ENCODE data around the gene FYCO1.

FYCO1 gene

GRCh38 chr3:46027736-46028397 is 32.2 kb upstream of the FYCO1 start:
- no peak overlapping the region for H3K9ac ChIP-seq (ENCODE audit: low read length)
- H2BK12ac ChIP-seq (ENCODE audit: low read length) = no peak overlapping the region
- H2AFZ ChIP-seq (ENCODE audit: insufficient read depth, low read length, poor library complexity) = no peak overlapping the region
- no peak overlapping the region for H3K14ac ChIP-seq (ENCODE audit: low read length)
- peak overlapping the region; percentile 51 for H4K91ac ChIP-seq (ENCODE audit: low read depth, low read length)
- no CpG with 5 or more reads among the region's 6 CpGs for WGBS (ENCODE audit: extremely low coverage, insufficient coverage, insufficient read length)
- H4K8ac ChIP-seq (ENCODE audit: low read depth, low read length) = no peak overlapping the region
- no peak overlapping the region for H3K4me3 ChIP-seq (ENCODE audit: low read depth, low read length)
- peaks cover 3 to 5% of the 10 kb centered on the region in 2 experiments for H3K4me1 ChIP-seq (ENCODE audit: control insufficient read depth in 1 of 2, insufficient read depth in 2 of 2, low read length in 2 of 2)
- H3K36me3 ChIP-seq (ENCODE audit: control insufficient read depth in 1 of 2, insufficient read depth in 2 of 2, low read length in 2 of 2) = no peaks in the 10 kb centered on the region
- no peaks in the 10 kb centered on the region for H3K79me2 ChIP-seq (ENCODE audit: control insufficient read depth, insufficient read depth, low read length, poor library complexity)
- no peaks in the 10 kb centered on the region for H3K27me3 ChIP-seq (ENCODE audit: insufficient read depth, low read length)
- H3K4me2 ChIP-seq (ENCODE audit: low read length) = no peak overlapping the region
- H3K18ac ChIP-seq (ENCODE audit: low read length) = no peak overlapping the region
- H3K9me3 ChIP-seq (ENCODE audit: insufficient read depth, low read depth, low read length) = peaks cover 13% of the 10 kb centered on the region
- no peak overlapping the region for H2BK5ac ChIP-seq (ENCODE audit: low read depth, low read length, poor library complexity)
- H2AK5ac ChIP-seq (ENCODE audit: low read length) = no peak overlapping the region
- H2BK120ac ChIP-seq (ENCODE audit: insufficient read depth, low read length, poor library complexity) = peak overlapping the region; percentile 68
- DNase-seq = peak; percentile 69 to 91
- H3K23ac ChIP-seq (ENCODE audit: low read length) = no peak overlapping the region
- peak overlapping the region; percentile 35 for H3K27ac ChIP-seq (ENCODE audit: low read depth, low read length)
- H4K12ac ChIP-seq (ENCODE audit: low read depth, low read length) = no peak overlapping the region
- H3K79me1 ChIP-seq (ENCODE audit: low read length) = no peaks in the 10 kb centered on the region
- no peak overlapping the region for H3K4ac ChIP-seq (ENCODE audit: low read depth, low read length)

GRCh38 chr3:46027021-46027705 is 31.5 kb upstream of the FYCO1 start, which contains the start of gene XCR1:
Gene XCR1, minus strand, starts transcription at chr3:46027483. Its CDS starts 5,536 bp downstream, at chr3:46021947.
- peak within 1 kb of the TSS; percentile 72 for H2BK5ac ChIP-seq (ENCODE audit: low read depth, low read length, poor library complexity)
- no peaks in the 10 kb centered on the region for H3K27me3 ChIP-seq (ENCODE audit: insufficient read depth, low read length)
- no peak within 1 kb of the TSS for H3K9ac ChIP-seq (ENCODE audit: low read length)
- peak within 1 kb of the TSS; percentile 68 for H2BK120ac ChIP-seq (ENCODE audit: insufficient read depth, low read length, poor library complexity)
- no peak within 1 kb of the TSS for H3K4ac ChIP-seq (ENCODE audit: low read depth, low read length)
- no peaks in the 10 kb centered on the region for H3K36me3 ChIP-seq (ENCODE audit: control insufficient read depth in 1 of 2, insufficient read depth in 2 of 2, low read length in 2 of 2)
- H3K4me2 ChIP-seq (ENCODE audit: low read length) = no peak within 1 kb of the TSS
- H3K14ac ChIP-seq (ENCODE audit: low read length) = no peak within 1 kb of the TSS
- peak within 1 kb of the TSS; percentile 51 for H4K91ac ChIP-seq (ENCODE audit: low read depth, low read length)
- peak; percentile 92 to 96 for DNase-seq
- H3K27ac ChIP-seq (ENCODE audit: low read depth, low read length) = peak within 1 kb of the TSS; percentile 35
- no peak within 1 kb of the TSS for H4K8ac ChIP-seq (ENCODE audit: low read depth, low read length)
- H2AK5ac ChIP-seq (ENCODE audit: low read length) = no peak within 1 kb of the TSS
- no peaks in the 10 kb centered on the region for H3K79me2 ChIP-seq (ENCODE audit: control insufficient read depth, insufficient read depth, low read length, poor library complexity)
- no CpG with 5 or more reads among the region's 3 CpGs for WGBS (ENCODE audit: extremely low coverage, insufficient coverage, insufficient read length)
- peak within 1 kb of the TSS; percentile 69 for H2BK12ac ChIP-seq (ENCODE audit: low read length)
- H3K79me1 ChIP-seq (ENCODE audit: low read length) = no peaks in the 10 kb centered on the region
- no peak within 1 kb of the TSS for H3K23ac ChIP-seq (ENCODE audit: low read length)
- no peak within 1 kb of the TSS for H4K12ac ChIP-seq (ENCODE audit: low read depth, low read length)
- H3K18ac ChIP-seq (ENCODE audit: low read length) = no peak within 1 kb of the TSS
- peaks cover 3 to 5% of the 10 kb centered on the region in 2 experiments for H3K4me1 ChIP-seq (ENCODE audit: control insufficient read depth in 1 of 2, insufficient read depth in 2 of 2, low read length in 2 of 2)
- no peak within 1 kb of the TSS for H3K4me3 ChIP-seq (ENCODE audit: low read depth, low read length)
- H2AFZ ChIP-seq (ENCODE audit: insufficient read depth, low read length, poor library complexity) = no peak within 1 kb of the TSS
- H3K9me3 ChIP-seq (ENCODE audit: insufficient read depth, low read depth, low read length) = peaks cover 13% of the 10 kb centered on the region

DNA sequence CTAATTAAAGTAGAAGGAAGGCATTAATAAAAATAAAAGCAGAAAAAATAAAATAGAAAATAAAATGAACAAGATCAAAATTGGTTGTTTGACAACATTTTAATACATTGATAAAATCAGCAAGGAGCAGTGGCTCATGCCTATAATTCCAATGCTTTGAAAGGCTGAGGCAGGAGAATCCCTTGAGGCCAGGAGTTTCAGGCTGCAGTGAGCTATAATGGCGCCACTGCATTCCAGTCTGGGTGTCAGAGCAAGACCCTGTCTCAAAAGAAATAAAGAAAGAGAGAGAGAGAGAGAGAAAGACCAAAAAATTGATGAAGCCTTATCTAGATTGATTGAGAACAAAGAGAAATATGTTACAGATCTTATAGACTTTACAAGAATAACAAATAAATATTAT is 29.5 kb upstream of the FYCO1 start:
- H3K4me1 ChIP-seq (ENCODE audit: control insufficient read depth in 1 of 2, insufficient read depth in 2 of 2, low read length in 2 of 2) = peaks cover 3 to 5% of the 10 kb centered on the region in 2 experiments
- no peak overlapping the region for H4K12ac ChIP-seq (ENCODE audit: low read depth, low read length)
- H3K27me3 ChIP-seq (ENCODE audit: insufficient read depth, low read length) = no peaks in the 10 kb centered on the region
- H3K4ac ChIP-seq (ENCODE audit: low read depth, low read length) = no peak overlapping the region
- H3K14ac ChIP-seq (ENCODE audit: low read length) = no peak overlapping the region
- no peak overlapping the region for H2BK12ac ChIP-seq (ENCODE audit: low read length)
- H2BK5ac ChIP-seq (ENCODE audit: low read depth, low read length, poor library complexity) = no peak overlapping the region
- no peak overlapping the region for H4K8ac ChIP-seq (ENCODE audit: low read depth, low read length)
- H3K18ac ChIP-seq (ENCODE audit: low read length) = no peak overlapping the region
- H3K79me2 ChIP-seq (ENCODE audit: control insufficient read depth, insufficient read depth, low read length, poor library complexity) = no peaks in the 10 kb centered on the region
- no peak overlapping the region for H3K4me2 ChIP-seq (ENCODE audit: low read length)
- peaks cover 10% of the 10 kb centered on the region for H3K9me3 ChIP-seq (ENCODE audit: insufficient read depth, low read depth, low read length)
- H3K79me1 ChIP-seq (ENCODE audit: low read length) = no peaks in the 10 kb centered on the region
- no peak overlapping the region for H3K9ac ChIP-seq (ENCODE audit: low read length)
- H4K91ac ChIP-seq (ENCODE audit: low read depth, low read length) = no peak overlapping the region
- no peak overlapping the region for H2AK5ac ChIP-seq (ENCODE audit: low read length)
- peaks cover 6 to 9% of the 10 kb centered on the region in 2 experiments for H3K36me3 ChIP-seq (ENCODE audit: control insufficient read depth in 1 of 2, insufficient read depth in 2 of 2, low read length in 2 of 2)
- peak; percentile 79 to 87 for DNase-seq
- WGBS (ENCODE audit: extremely low coverage, insufficient coverage, insufficient read length) = no CpG with 5 or more reads among the region's 1 CpG
- no peak overlapping the region for H3K27ac ChIP-seq (ENCODE audit: low read depth, low read length)
- H3K4me3 ChIP-seq (ENCODE audit: low read depth, low read length) = no peak overlapping the region
- H2BK120ac ChIP-seq (ENCODE audit: insufficient read depth, low read length, poor library complexity) = no peak overlapping the region
- H2AFZ ChIP-seq (ENCODE audit: insufficient read depth, low read length, poor library complexity) = no peak overlapping the region
- no peak overlapping the region for H3K23ac ChIP-seq (ENCODE audit: low read length)

- WGBS (ENCODE audit: extremely low coverage, insufficient coverage, insufficient read length) = no CpG with 5 or more reads among the region's 3 CpGs
- H3K4ac ChIP-seq (ENCODE audit: low read depth, low read length) = no peak overlapping the region
- no peak overlapping the region for H2AFZ ChIP-seq (ENCODE audit: insufficient read depth, low read length, poor library complexity)
- no peaks in the 10 kb centered on the region for H3K79me2 ChIP-seq (ENCODE audit: control insufficient read depth, insufficient read depth, low read length, poor library complexity)
- no peaks in the 10 kb centered on the region for H3K79me1 ChIP-seq (ENCODE audit: low read length)
- H2BK120ac ChIP-seq (ENCODE audit: insufficient read depth, low read length, poor library complexity) = no peak overlapping the region
- H3K14ac ChIP-seq (ENCODE audit: low read length) = no peak overlapping the region
- no peak overlapping the region for H3K4me3 ChIP-seq (ENCODE audit: low read depth, low read length)
- no peak overlapping the region for H3K4me2 ChIP-seq (ENCODE audit: low read length)
- H3K18ac ChIP-seq (ENCODE audit: low read length) = no peak overlapping the region
- H2AK5ac ChIP-seq (ENCODE audit: low read length) = no peak overlapping the region
- peaks cover 10% of the 10 kb centered on the region for H3K9me3 ChIP-seq (ENCODE audit: insufficient read depth, low read depth, low read length)
- no peak overlapping the region for H3K23ac ChIP-seq (ENCODE audit: low read length)
- no peak overlapping the region for H3K9ac ChIP-seq (ENCODE audit: low read length)
- no peak overlapping the region for H2BK5ac ChIP-seq (ENCODE audit: low read depth, low read length, poor library complexity)
- peak in 1 of 2 donors; percentile 19 for DNase-seq
- no peak overlapping the region for H2BK12ac ChIP-seq (ENCODE audit: low read length)
- H3K36me3 ChIP-seq (ENCODE audit: control insufficient read depth in 1 of 2, insufficient read depth in 2 of 2, low read length in 2 of 2) = peaks cover 6 to 13% of the 10 kb centered on the region in 2 experiments
- no peak overlapping the region for H4K8ac ChIP-seq (ENCODE audit: low read depth, low read length)
- no peak overlapping the region for H4K12ac ChIP-seq (ENCODE audit: low read depth, low read length)
- no peaks in the 10 kb centered on the region for H3K27me3 ChIP-seq (ENCODE audit: insufficient read depth, low read length)
- no peak overlapping the region for H3K27ac ChIP-seq (ENCODE audit: low read depth, low read length)
- peaks cover 5 to 10% of the 10 kb centered on the region in 2 experiments for H3K4me1 ChIP-seq (ENCODE audit: control insufficient read depth in 1 of 2, insufficient read depth in 2 of 2, low read length in 2 of 2)
- H4K91ac ChIP-seq (ENCODE audit: low read depth, low read length) = no peak overlapping the region
These were observed 28.5 kb upstream of the FYCO1 start for GRCh38 chr3:46024131-46024530.

Data from trophoblast cell (in vitro differentiated cells and primary cell).